K562 (cell line): ENCODE data around the gene KLHL12. TPM values are rescaled to one million over a fixed set of nuclear protein-coding genes. Genes with fewer than 3 reads are reported as not detected.
A peak's percentile ranks its signal among the peaks of the same experiment; 100 is the strongest.

Source experiments
- ATAC-seq: fragments of 200-7000 bp; cut with Tn5 transposase; 3 replicates; pipeline ENCODE4 v1.9.1; 2020; ENCODE audit warnings: moderate library complexity
- BruUV-seq: library from RNA; stranded (reverse); fragments of 400-500 nt; replicated peaks from 2 replicates; lab custom pipeline; 2021; lab: Mats Ljungman, UMichigan
- CTCF ChIA-PET: fragments of 300-600 bp; formaldehyde crosslinking; extraction: SDS; loops from one replicate; lab custom pipeline; 2021; ENCODE audit warnings: low intra/inter-chr PET ratio; lab: Yijun Ruan, JAX
- POLR2A ChIA-PET: fragments of 300-600, 350-650 bp; sonication (Branson Sonifier 250); formaldehyde crosslinking; extraction: SDS; loops from one replicate; lab custom pipeline; 2021; ENCODE audit warnings: antibody characterized with exemption, inconsistent platforms; lab: Yijun Ruan, JAX
- DNase-seq, 4 experiments: peaks; one replicate each; pipeline versions ENCODE4 v3.0.0 to v3.0.0-alpha.2; 2011 to 2018; ENCODE audit warnings: low spot score in 3 of 4, mixed read lengths in 3 of 4; ENCODE audit errors: extremely low read depth in 1 of 4
- FAIRE-seq: peaks from 2 replicates; lab custom pipeline; 2011; peaks lifted over from hg19 to GRCh38; lab: Jason Lieb, UNC
- H2AFZ ChIP-seq: 2 replicates; pipeline ENCODE4 v1.6.0; 2011; ENCODE audit warnings: low read depth, low read length, control low read depth, inconsistent platforms
- H3K27ac ChIP-seq: fragments of 200-600 bp; 3 replicates; pipeline ENCODE4 v1.8.0; 2011; ENCODE audit warnings: low read depth, mild to moderate bottlenecking, control low read depth, inconsistent platforms, low read length, moderate library complexity, mixed read lengths; ENCODE audit errors: extremely low read depth
- H3K27me3 ChIP-seq, 2 experiments: fragments of 300-600 bp in 1 of 2; 2 replicates in 1 of 2; 3 replicates in 1 of 2; pipeline versions ENCODE4 v1.6.0 to v1.8.0; 2011; ENCODE audit warnings: inconsistent platforms in 2 of 2, low read length in 2 of 2, mild to moderate bottlenecking in 1 of 2, mixed read lengths in 1 of 2, moderate library complexity in 1 of 2; ENCODE audit not compliant: control insufficient read depth in 2 of 2, insufficient read depth in 2 of 2
- H3K36me3 ChIP-seq: fragments of 300-600 bp; 3 replicates; pipeline ENCODE4 v1.8.0; 2011; ENCODE audit warnings: mild to moderate bottlenecking, low read length, inconsistent platforms; ENCODE audit not compliant: control insufficient read depth, insufficient read depth
- H3K4me1 ChIP-seq, 2 experiments: fragments of 200-600 bp in 1 of 2; replicated peaks in 1 of 2; 2 replicates in 1 of 2; 3 replicates in 1 of 2; pipeline versions ENCODE4 v1.5.1 to v1.8.0; 2011; ENCODE audit warnings: inconsistent platforms in 2 of 2, low read length in 2 of 2, mild to moderate bottlenecking in 1 of 2, mixed read lengths in 1 of 2, moderate library complexity in 1 of 2; ENCODE audit not compliant: control insufficient read depth in 2 of 2, insufficient read depth in 2 of 2
- H3K4me2 ChIP-seq: 2 replicates; pipeline ENCODE4 v1.6.1; 2011; ENCODE audit warnings: low read length, control low read depth, inconsistent platforms, mixed read lengths; ENCODE audit not compliant: insufficient read depth
- H3K4me3 ChIP-seq: fragments of 200-600 bp; sonication (generic), shearing (Covaris generic); 2 replicates; pipeline ENCODE4 v1.5.1; 2016; ENCODE audit warnings: control low read depth, inconsistent platforms
- H3K79me2 ChIP-seq: fragments of 200-600 bp; 3 replicates; pipeline ENCODE4 v1.8.0; 2011; ENCODE audit warnings: low read length, inconsistent platforms; ENCODE audit not compliant: control insufficient read depth, insufficient read depth
- H3K9ac ChIP-seq, 2 experiments: 2 replicates each; pipeline versions ENCODE4 v1.6.0 to v1.6.1; 2011; ENCODE audit warnings: low read depth in 2 of 2, low read length in 2 of 2, control low read depth in 1 of 2, inconsistent platforms in 1 of 2, mild to moderate bottlenecking in 1 of 2, mixed read lengths in 1 of 2; ENCODE audit not compliant: insufficient read depth in 1 of 2
- H3K9me1 ChIP-seq: one replicate; pipeline ENCODE4 v1.6.0; 2011; ENCODE audit warnings: inconsistent platforms, mild to moderate bottlenecking, low read length, moderate library complexity; ENCODE audit not compliant: control insufficient read depth, insufficient read depth
- H3K9me3 ChIP-seq: replicated peaks from 2 replicates; pipeline ENCODE4 v1.5.1; 2011; ENCODE audit warnings: low read depth, low read length, inconsistent platforms; ENCODE audit not compliant: control insufficient read depth, insufficient read depth
- H4K20me1 ChIP-seq: replicated peaks from 2 replicates; pipeline ENCODE4 v1.6.1; 2011; ENCODE audit warnings: low read length, inconsistent platforms, mixed read lengths; ENCODE audit not compliant: control insufficient read depth, insufficient read depth
- AFF4 ChIP-seq: sonication (generic); formaldehyde crosslinking; IDR thresholded peaks from 2 replicates; pipeline ENCODE4 v1.8.0; 2023; ENCODE audit warnings: mild to moderate bottlenecking, missing genetic modification reagents
- BCOR ChIP-seq: fragments of 450-650 bp; IDR thresholded peaks from 2 replicates; pipeline ENCODE4 v1.6.1; 2016
- CCAR2 ChIP-seq: fragments of 200-400 bp; formaldehyde crosslinking; IDR thresholded peaks from 2 replicates; pipeline ENCODE4 v1.6.1; 2017; ENCODE audit warnings: mild to moderate bottlenecking, low read depth, low read length
- CHD1 ChIP-seq: fragments of 200-600 bp; sonication (generic); IDR thresholded peaks from one replicate; pipeline ENCODE4 v1.6.1; 2012; ENCODE audit warnings: mild to moderate bottlenecking, moderate library complexity, low read length, inconsistent platforms
- FOXA1 ChIP-seq: fragments of 450-650 bp; IDR thresholded peaks from 2 replicates; pipeline ENCODE4 v1.6.1; 2016; ENCODE audit warnings: mild to moderate bottlenecking, borderline replicate concordance
- FOXO4 ChIP-seq: fragments of 450-650 bp; formaldehyde crosslinking; IDR thresholded peaks from 2 replicates; pipeline ENCODE4 v1.4.0; 2020; ENCODE audit warnings: mild to moderate bottlenecking, moderate library complexity
- FUS ChIP-seq: fragments of 200-400 bp; formaldehyde crosslinking; optimal IDR thresholded peaks from 2 replicates; pipeline ENCODE3; 2017; ENCODE audit warnings: low read depth, low read length
- MAZ ChIP-seq, 2 experiments: fragments of 450-650 bp in 1 of 2; sonication (generic) in 1 of 2; formaldehyde crosslinking; IDR thresholded peaks in 1 of 2; conservative IDR thresholded peaks in 1 of 2; 2 replicates each; pipeline versions ENCODE4 v1.4.0 to v1.5.0; 2020; ENCODE audit warnings: mild to moderate bottlenecking in 1 of 2, missing genetic modification reagents in 1 of 2
- MCM5 ChIP-seq: fragments of 450-650 bp; IDR thresholded peaks from 2 replicates; pipeline ENCODE4 v1.6.1; 2016; ENCODE audit warnings: low read depth
- MECOM ChIP-seq: fragments of 250-450 bp; sonication (Bioruptor Pico); IDR thresholded peaks from 2 replicates; pipeline ENCODE4 v1.8.0; 2022; ENCODE audit warnings: inconsistent platforms
- NKRF ChIP-seq: fragments of 450-650 bp; IDR thresholded peaks from 2 replicates; pipeline ENCODE4 v1.6.1; 2016; ENCODE audit warnings: borderline replicate concordance
- PML ChIP-seq: IDR thresholded peaks from 2 replicates; pipeline ENCODE4 v1.6.1; 2012; ENCODE audit warnings: low read length, inconsistent platforms
- TAF7 ChIP-seq: fragments of 450-650 bp; IDR thresholded peaks from 2 replicates; pipeline ENCODE4 v1.6.1; 2016; ENCODE audit warnings: missing genetic modification characterization, missing compliant biosample characterization
- ZNF134 ChIP-seq: fragments of 250-450 bp; sonication (Bioruptor Pico); conservative IDR thresholded peaks from 2 replicates; pipeline ENCODE4 v1.4.0; 2020
- WGBS: fragments of 100-300 bp; shearing (Covaris generic); methylation state at CpG from one replicate; pipeline ENCODE4 v1.1.6; 2016; ENCODE audit warnings: low coverage, mixed read lengths; ENCODE audit not compliant: insufficient coverage; ENCODE audit errors: missing lambda C conversion rate; 5-methylcytosine and 5-hydroxymethylcytosine counted together
- in situ Hi-C: fragments of 300-500 bp; cut with MboI; formaldehyde crosslinking; loops from 4 replicates; pipeline ENCODE4 v1.15.0; 2018; ENCODE audit warnings: inconsistent platforms, mixed read lengths
- intact Hi-C: fragments of 100-400 bp; cut with micrococcal nuclease; formaldehyde crosslinking; loops from 2 replicates; pipeline ENCODE4 v1.14.2; 2022
- polyA plus RNA-seq, 8 experiments: library from polyadenylated mRNA; depleted of rRNA in 4 of 8; stranded (reverse) in 5 of 8; unstranded in 3 of 8; fragments of >200 nt; fragmentation: Nextera tagmentation in 2 of 8; fragmentation: Illumina TruSeq in 1 of 8; extraction: Ambion mirVana in 2 of 8; extraction: Trizol in 1 of 8; gene quantifications; 2 replicates each; pipeline versions ENCODE4 v1.2.1 to v1.2.3, GENCODE V29; 2011 to 2014; ENCODE audit warnings: inconsistent platforms in 1 of 8, missing spikeins in 1 of 8
- total RNA-seq, 7 experiments: library from RNA; depleted of rRNA in 6 of 7; stranded (reverse); fragments of >200 nt in 6 of 7; fragmentation: Illumina TruSeq in 2 of 7; extraction: Trizol in 2 of 7; gene quantifications; 2 replicates each; pipeline versions ENCODE4 v1.2.1 to v1.2.3, GENCODE V29; 2011 to 2021; ENCODE audit warnings: low replicate concordance in 1 of 7

KLHL12 gene
- total and polyA plus RNA-seq, 9 of the 15 experiments (the other 6 are each of a cell fraction or from before 2014, with no cell fraction given): 23.1 to 85.1 (median 35.0) TPM

GRCh38 chr1:202957733-202958543, 30.9 kb upstream of the KLHL12 start, which contains the start of gene ADIPOR1:
ADIPOR1 (minus strand) TSS chr1:202958312; CDS start chr1:202951070, 7,242 bp downstream.
- FAIRE-seq (peak; percentile 54), DNase-seq (peak; percentile 96 to 99 (median 98)), ATAC-seq (peak; percentile 97)
- peak within 1 kb of the TSS; percentile 90 for H3K27ac ChIP-seq
- POLR2A ChIA-PET: interaction anchor here (0.6 kb wide), 1 partner anchor 84 kb away, joined by 3 read pairs; no protein-coding TSS in a partner anchor
- 1% methylated on average over 75 of the region's 86 CpGs for WGBS
- peak within 1 kb of the TSS; percentile 92 for H2AFZ ChIP-seq
- in situ Hi-C loops: no loop called here
- peak within 1 kb of the TSS; percentile 95 for H3K4me2 ChIP-seq
- peaks cover under 1% of the 10 kb centered on the region for H3K9me1 ChIP-seq
- H3K36me3 ChIP-seq: peaks cover 51% of the 10 kb centered on the region
- peak within 1 kb of the TSS; percentile 97 for H3K4me3 ChIP-seq
- H3K4me1 ChIP-seq: peaks cover 15 to 34% of the 10 kb centered on the region in 2 experiments
- no TSS peak for BruUV-seq
- H3K79me2 ChIP-seq: peaks cover 51% of the 10 kb centered on the region
- no peaks in the 10 kb centered on the region for H3K9me3 ChIP-seq
- CTCF ChIA-PET: no interaction called here
- intact Hi-C loops: loop anchor here (2.0 to 5.0 kb wide), 2 partner anchors 31 to 71 kb away; partner anchors contain the start of genes KLHL12 and RABIF
- H3K9ac ChIP-seq: peak within 1 kb of the TSS; percentile 94 to 99
- no peaks in the 10 kb centered on the region for H3K27me3 ChIP-seq
- H4K20me1 ChIP-seq: peaks cover 17% of the 10 kb centered on the region
- no peak for TF ChIP-seq FOXA1
- no peak for TF ChIP-seq FOXO4 (CRISPR knock-in tag)
- 0 out of 2 replicates have a peak, but pooled peaks have one; percentile 18 for TF ChIP-seq BCOR
- no peak for TF ChIP-seq MECOM
- TF ChIP-seq MAZ (CRISPR knock-in tag; conservative IDR thresholded peaks at IDR 0.05 in 1 of 2, IDR thresholded peaks at IDR 0.05 in 1 of 2): peak; percentile 82 to 95
- TF ChIP-seq CHD1: no peak
- TF ChIP-seq ZNF134 (CRISPR knock-in tag): no peak
- peak; percentile 86 for TF ChIP-seq FUS
- peak; percentile 69; the same call in 1 of the 2 replicates for TF ChIP-seq PML
- TF ChIP-seq AFF4 (CRISPR knock-in tag): 0 out of 2 replicates have a peak, but pooled peaks have one; percentile 44
- TF ChIP-seq MCM5: no peak
- TF ChIP-seq NKRF: peak; percentile 83; the same call in 1 of the 2 replicates
- TF ChIP-seq TAF7: no peak
- no peak for TF ChIP-seq CCAR2
